Caco-2 (cell line): ENCODE data around the gene TTC7B. TPM values are rescaled to one million over a fixed set of nuclear protein-coding genes. Genes with fewer than 3 reads are reported as not detected.

Experiments used
- BruUV-seq: library from RNA; stranded (reverse); fragments of 400-500 nt; replicated peaks from 2 replicates; lab custom pipeline; 2021; lab: Mats Ljungman, UMichigan
- CTCF ChIA-PET: fragments of 300-600 bp; sonication (Branson Sonifier 250); formaldehyde crosslinking; loops from one replicate; lab custom pipeline; 2022; ENCODE audit warnings: antibody characterized with exemption; lab: Charles Lee
- POLR2A ChIA-PET: fragments of 300-600 bp; sonication (Branson Sonifier 250); formaldehyde crosslinking; loops from one replicate; lab custom pipeline; 2022; ENCODE audit warnings: antibody characterized with exemption; lab: Charles Lee
- DNase-seq, 2 experiments: peaks; one replicate each; pipeline versions ENCODE4 v3.0.0 to v3.0.0-alpha.2; 2020 to 2022
- H3K27me3 ChIP-seq: replicated peaks from 2 replicates; pipeline ENCODE4 v1.6.0; 2011; ENCODE audit warnings: low read length; ENCODE audit not compliant: control insufficient read depth, insufficient read depth
- H3K36me3 ChIP-seq: 2 replicates; pipeline ENCODE4 v1.5.1; 2011; ENCODE audit warnings: low read length; ENCODE audit not compliant: control insufficient read depth, insufficient read depth
- H3K4me1 ChIP-seq: fragments of 250-450 bp; sonication (Bioruptor Pico); 2 replicates; pipeline ENCODE4 v1.5.1; 2020; ENCODE audit warnings: mild to moderate bottlenecking
- H3K4me3 ChIP-seq: 2 replicates; pipeline ENCODE4 v1.5.1; 2011; ENCODE audit warnings: low read depth, mild to moderate bottlenecking, control low read depth, low read length
- H3K9me3 ChIP-seq: fragments of 250-450 bp; sonication (Bioruptor Pico); 2 replicates; pipeline ENCODE4 v1.5.1; 2020; ENCODE audit warnings: mild to moderate bottlenecking, moderate library complexity
- H3K27ac Mint-ChIP-seq: one replicate; pipeline ENCODE4 v1.8.0; 2022; ENCODE audit warnings: mixed read lengths; ENCODE audit not compliant: unreplicated experiment
- H3K27me3 Mint-ChIP-seq: one replicate; pipeline ENCODE4 v1.8.0; 2022; ENCODE audit warnings: mixed read lengths; ENCODE audit not compliant: insufficient read depth, unreplicated experiment
- H3K36me3 Mint-ChIP-seq: one replicate; pipeline ENCODE4 v1.8.0; 2022; ENCODE audit warnings: mild to moderate bottlenecking, mixed read lengths; ENCODE audit not compliant: insufficient read depth, unreplicated experiment
- H3K4me1 Mint-ChIP-seq: one replicate; pipeline ENCODE4 v1.8.0; 2022; ENCODE audit warnings: low read depth, mixed read lengths; ENCODE audit not compliant: unreplicated experiment
- H3K4me3 Mint-ChIP-seq: one replicate; pipeline ENCODE4 v1.8.0; 2022; ENCODE audit warnings: mild to moderate bottlenecking, moderate library complexity, mixed read lengths; ENCODE audit not compliant: unreplicated experiment
- H3K9me3 Mint-ChIP-seq: one replicate; pipeline ENCODE4 v1.8.0; 2022; ENCODE audit warnings: mixed read lengths; ENCODE audit not compliant: unreplicated experiment
- CTCF ChIP-seq, 2 experiments: fragments of 200-600 bp in 1 of 2; IDR thresholded peaks; 1 replicate in 1 of 2; 2 replicates in 1 of 2; pipeline versions ENCODE4 v1.5.1 to v1.8.0; 2011 to 2022; ENCODE audit warnings: antibody characterized with exemption in 1 of 2, control low read depth in 1 of 2, inconsistent platforms in 1 of 2, low read depth in 1 of 2, low read length in 1 of 2, mild to moderate bottlenecking in 1 of 2, moderate library complexity in 1 of 2; ENCODE audit not compliant: insufficient read depth in 1 of 2, severe bottlenecking in 1 of 2, unreplicated experiment in 1 of 2
- intact Hi-C: fragments of 100-400 bp; cut with micrococcal nuclease; formaldehyde crosslinking; loops from one replicate; pipeline ENCODE4 v1.10.0; 2022; ENCODE audit not compliant: unreplicated experiment
- total RNA-seq: library from RNA; stranded (reverse); gene quantifications from 2 replicates; pipeline ENCODE4 v1.2.3, GENCODE V29; 2022

TTC7B gene
- total RNA-seq, 1 experiment from 2014 or later: 28.5 TPM

GRCh38 chr14:90578283-90578985, 237.8 kb downstream of the TTC7B start:
- no TSS peak for BruUV-seq
- TF ChIP-seq CTCF (IDR thresholded peaks at IDR 0.05; ENCODE audit: insufficient read depth in 1 of 2, low read depth in 1 of 2, low read length in 1 of 2, severe bottlenecking in 1 of 2, unreplicated experiment in 1 of 2): no peak
- CTCF ChIA-PET: no interaction called here
- H3K4me3 Mint-ChIP-seq: no peak overlapping the region
- H3K4me1 Mint-ChIP-seq: no peaks in the 10 kb centered on the region
- DNase-seq: no peak
- H3K4me1 ChIP-seq: no peaks in the 10 kb centered on the region
- H3K27ac Mint-ChIP-seq: no peak overlapping the region
- no peaks in the 10 kb centered on the region for H3K9me3 ChIP-seq
- intact Hi-C loops: no loop called here
- POLR2A ChIA-PET: no interaction called here
- no peaks in the 10 kb centered on the region for H3K27me3 ChIP-seq
- H3K9me3 Mint-ChIP-seq: no peaks in the 10 kb centered on the region
- H3K4me3 ChIP-seq: no peak overlapping the region
- no peaks in the 10 kb centered on the region for H3K36me3 ChIP-seq
- H3K27me3 Mint-ChIP-seq: no peaks in the 10 kb centered on the region
- H3K36me3 Mint-ChIP-seq: no peaks in the 10 kb centered on the region

- H3K4me1 Mint-ChIP-seq: no peaks in the 10 kb centered on the region
- no TSS peak for BruUV-seq
- no peaks in the 10 kb centered on the region for H3K9me3 Mint-ChIP-seq
- Histone ChIP-seq H3K27me3 (no peaks in the 10 kb centered on the region), H3K36me3 (no peaks in the 10 kb centered on the region), H3K9me3 (no peaks in the 10 kb centered on the region), H3K4me3 (no peak overlapping the region), H3K4me1 (no peaks in the 10 kb centered on the region)
- ChIA-PET CTCF (no interaction called here), POLR2A (no interaction called here)
- no peaks in the 10 kb centered on the region for H3K27me3 Mint-ChIP-seq
- no peak overlapping the region for H3K27ac Mint-ChIP-seq
- DNase-seq: no peak
- no peaks in the 10 kb centered on the region for H3K36me3 Mint-ChIP-seq
- no peak overlapping the region for H3K4me3 Mint-ChIP-seq
- TF ChIP-seq CTCF (IDR thresholded peaks at IDR 0.05; ENCODE audit: insufficient read depth in 1 of 2, low read depth in 1 of 2, low read length in 1 of 2, severe bottlenecking in 1 of 2, unreplicated experiment in 1 of 2): no peak
- intact Hi-C loops: no loop called here
Observed at GRCh38 chr14:90577661-90578282, 238.5 kb downstream of the TTC7B start.

- no peak for TF ChIP-seq CTCF (IDR thresholded peaks at IDR 0.05; ENCODE audit: insufficient read depth in 1 of 2, low read depth in 1 of 2, low read length in 1 of 2, severe bottlenecking in 1 of 2, unreplicated experiment in 1 of 2)
- Mint-ChIP-seq H3K36me3 (no peaks in the 10 kb centered on the region), H3K4me3 (no peak overlapping the region), H3K27ac (no peak overlapping the region), H3K9me3 (no peaks in the 10 kb centered on the region), H3K4me1 (no peaks in the 10 kb centered on the region), H3K27me3 (no peaks in the 10 kb centered on the region)
- POLR2A ChIA-PET: no interaction called here
- CTCF ChIA-PET: no interaction called here
- BruUV-seq: no TSS peak
- H3K4me3 ChIP-seq: no peak overlapping the region
- DNase-seq: no peak
- H3K27me3 ChIP-seq: no peaks in the 10 kb centered on the region
- no peaks in the 10 kb centered on the region for H3K9me3 ChIP-seq
- no peaks in the 10 kb centered on the region for H3K36me3 ChIP-seq
- intact Hi-C loops: no loop called here
- H3K4me1 ChIP-seq: no peaks in the 10 kb centered on the region
Observed at GRCh38 chr14:90576981-90577660, 239.1 kb downstream of the TTC7B start.
